HepG2 (cell line): ENCODE results near the gene PDE6C. TPM values are rescaled to one million over a fixed set of nuclear protein-coding genes. Genes with fewer than 3 reads are reported as not detected.

Experiments
- ARID4A ChIP-seq: sonication (generic); formaldehyde crosslinking; IDR thresholded peaks from 2 replicates; pipeline ENCODE4 v1.5.0; 2020; ENCODE audit warnings: mild to moderate bottlenecking, missing genetic modification reagents, borderline replicate concordance
- CAMTA2 ChIP-seq: sonication (generic); formaldehyde crosslinking; IDR thresholded peaks from 2 replicates; pipeline ENCODE4 v1.4.0; 2020; ENCODE audit warnings: mild to moderate bottlenecking, missing genetic modification reagents, borderline replicate concordance
- HNF4A ChIP-seq: sonication (generic); formaldehyde crosslinking; IDR thresholded peaks from 2 replicates; pipeline ENCODE4 v1.4.0; 2020; ENCODE audit warnings: missing genetic modification reagents
- MTF1 ChIP-seq: sonication (generic); formaldehyde crosslinking; IDR thresholded peaks from 2 replicates; pipeline ENCODE4 v1.5.0; 2020; ENCODE audit warnings: missing genetic modification reagents
- MYC ChIP-seq: sonication (generic); formaldehyde crosslinking; IDR thresholded peaks from 2 replicates; pipeline ENCODE4 v1.9.0; 2021; ENCODE audit warnings: missing genetic modification reagents, borderline replicate concordance
- PAF1 ChIP-seq: IDR thresholded peaks from 2 replicates; pipeline ENCODE4 v1.6.1; 2016; ENCODE audit warnings: missing genetic modification reagents, missing compliant biosample characterization
- PHF20 ChIP-seq: sonication (generic); formaldehyde crosslinking; IDR thresholded peaks from 2 replicates; pipeline ENCODE4 v1.5.0; 2020; ENCODE audit warnings: mild to moderate bottlenecking, missing genetic modification reagents
- POGZ ChIP-seq: sonication (generic); formaldehyde crosslinking; IDR thresholded peaks from 2 replicates; pipeline ENCODE4 v1.4.0; 2020; ENCODE audit warnings: mild to moderate bottlenecking, missing genetic modification reagents
- POLR2A ChIP-seq, 2 experiments: IDR thresholded peaks; 2 replicates each; pipeline ENCODE4 v1.6.1; 2011; ENCODE audit warnings: low read depth in 2 of 2, low read length in 2 of 2, mild to moderate bottlenecking in 1 of 2, moderate library complexity in 1 of 2; ENCODE audit not compliant: insufficient read depth in 1 of 2
- POLR2AphosphoS5 ChIP-seq: IDR thresholded peaks from 2 replicates; pipeline ENCODE4 v1.6.1; 2012; ENCODE audit warnings: low read depth, low read length
- RAD21 ChIP-seq: fragments of 450-650 bp; formaldehyde crosslinking; IDR thresholded peaks from 2 replicates; pipeline ENCODE4 v1.5.0; 2020; ENCODE audit warnings: mild to moderate bottlenecking
- SALL1 ChIP-seq: sonication (generic); formaldehyde crosslinking; IDR thresholded peaks from 2 replicates; pipeline ENCODE4 v1.8.0; 2022; ENCODE audit warnings: mild to moderate bottlenecking, missing genetic modification reagents
- STAG1 ChIP-seq: sonication (generic); formaldehyde crosslinking; IDR thresholded peaks from 2 replicates; pipeline ENCODE4 v1.4.0; 2020; ENCODE audit warnings: missing genetic modification reagents
- ZBTB20 ChIP-seq: sonication (generic); formaldehyde crosslinking; IDR thresholded peaks from 2 replicates; pipeline ENCODE4 v1.8.1; 2023; ENCODE audit warnings: missing genetic modification reagents, low read depth, mild to moderate bottlenecking, borderline replicate concordance
- ZC3H4 ChIP-seq: sonication (generic); formaldehyde crosslinking; IDR thresholded peaks from 2 replicates; pipeline ENCODE4 v1.4.0; 2020; ENCODE audit warnings: missing genetic modification reagents, borderline replicate concordance
- ZMAT3 ChIP-seq: sonication (generic); formaldehyde crosslinking; conservative IDR thresholded peaks from 2 replicates; pipeline ENCODE4 v1.7.0; 2021; ENCODE audit warnings: missing genetic modification reagents
- ZNF30 ChIP-seq: sonication (generic); formaldehyde crosslinking; IDR thresholded peaks from 2 replicates; pipeline ENCODE4 v1.5.0; 2020; ENCODE audit warnings: mild to moderate bottlenecking, missing genetic modification reagents
- ZNF546 ChIP-seq: sonication (generic); formaldehyde crosslinking; conservative IDR thresholded peaks from 2 replicates; pipeline ENCODE4 v1.8.1; 2023; ENCODE audit warnings: mild to moderate bottlenecking, missing genetic modification reagents
- ZNF713 ChIP-seq: sonication (generic); formaldehyde crosslinking; IDR thresholded peaks from 2 replicates; pipeline ENCODE4 v1.4.0; 2020; ENCODE audit warnings: mild to moderate bottlenecking, missing genetic modification reagents
- ZNF770 ChIP-seq: sonication (generic); formaldehyde crosslinking; IDR thresholded peaks from 2 replicates; pipeline ENCODE4 v1.5.0; 2020; ENCODE audit warnings: mild to moderate bottlenecking, missing genetic modification reagents
- ZNF83 ChIP-seq: sonication (generic); formaldehyde crosslinking; IDR thresholded peaks from 2 replicates; pipeline ENCODE4 v1.4.0; 2020; ENCODE audit warnings: missing genetic modification reagents, mild to moderate bottlenecking, borderline replicate concordance
- ZNF891 ChIP-seq: sonication (generic); formaldehyde crosslinking; IDR thresholded peaks from 2 replicates; pipeline ENCODE4 v1.5.0; 2020; ENCODE audit warnings: mild to moderate bottlenecking, missing genetic modification reagents
- ZSCAN22 ChIP-seq: sonication (generic); formaldehyde crosslinking; IDR thresholded peaks from 2 replicates; pipeline ENCODE4 v1.4.0; 2020; ENCODE audit warnings: mild to moderate bottlenecking, missing genetic modification reagents
- ZSCAN9 ChIP-seq: IDR thresholded peaks from 2 replicates; pipeline ENCODE4 v1.6.1; 2016; ENCODE audit warnings: borderline replicate concordance
- polyA plus RNA-seq, 8 experiments: library from polyadenylated mRNA; depleted of rRNA in 3 of 8; stranded (reverse) in 7 of 8; unstranded in 1 of 8; fragments of >200 nt; fragmentation: Illumina TruSeq in 4 of 8; extraction: Trizol in 4 of 8; gene quantifications; 2 replicates each; pipeline versions ENCODE4 v1.2.1 to v1.2.3, GENCODE V29; 2011 to 2016; ENCODE audit warnings: low read depth in 4 of 8, missing spikeins in 1 of 8, mixed read lengths in 1 of 8; ENCODE audit not compliant: insufficient read depth in 1 of 8
- total RNA-seq, 5 experiments: library from RNA; depleted of rRNA; stranded (reverse); fragments of >200 nt; fragmentation: Illumina TruSeq; extraction: Trizol; gene quantifications; 2 replicates each; pipeline ENCODE4 v1.2.3, GENCODE V29; 2016; ENCODE audit warnings: low read depth in 1 of 5
- TF ChIP-seq, protein P1 (sequence below): sonication (generic); formaldehyde crosslinking; IDR thresholded peaks from 2 replicates; pipeline ENCODE4 v1.9.0; 2022; ENCODE audit warnings: missing genetic modification reagents, mild to moderate bottlenecking, borderline replicate concordance

Gene PDE6C
- total and polyA plus RNA-seq, 2 of the 13 experiments (the other 11 are each of a cell fraction or from before 2014, with no cell fraction given): 0.64 TPM; not detected in 1

GRCh38 chr10:93596539-93596938 lies 15.8 kb upstream of the PDE6C start (continued):
- TF ChIP-seq CAMTA2 (CRISPR knock-in tag) (no peak), ZNF546 (0 out of 2 replicates have a peak, but pooled peaks have one; percentile 36), PHF20 (CRISPR knock-in tag) (0 out of 2 replicates have a peak, but pooled peaks have one; percentile 26), ZNF713 (no peak), ZNF770 (CRISPR knock-in tag) (no peak), ZNF30 (CRISPR knock-in tag) (no peak), ZSCAN22 (no peak), HNF4A (peak; percentile 51; the same call in 1 of the 2 replicates), ZC3H4 (peak; percentile 86; the same call in 1 of the 2 replicates), RAD21 (CRISPR knock-in tag) (peak; percentile 34; the same call in 1 of the 2 replicates), SALL1 (CRISPR knock-in tag) (0 out of 2 replicates have a peak, but pooled peaks have one; percentile 29), POGZ (CRISPR knock-in tag) (peak; percentile 49; the same call in 1 of the 2 replicates), MYC (no peak), ZNF891 (no peak), ZMAT3 (CRISPR knock-in tag) (0 out of 2 replicates have a peak, but pooled peaks have one; percentile 30), STAG1 (CRISPR knock-in tag) (no peak), POLR2A (IDR thresholded peaks at IDR 0.05; ENCODE audit: insufficient read depth in 1 of 2, low read depth in 2 of 2, low read length in 2 of 2) (peak; percentile 58; a peak in 2 of 4 replicates), ZBTB20 (CRISPR knock-in tag) (no peak), MTF1 (no peak), POLR2AphosphoS5 (peak; percentile 45; the same call in 1 of the 2 replicates), ARID4A (peak; percentile 40; the same call in 1 of the 2 replicates), ZSCAN9 (CRISPR knock-in tag) (no peak), ZNF83 (no peak), PAF1 (CRISPR knock-in tag) (0 out of 2 replicates have a peak, but pooled peaks have one; percentile 61)
- TF ChIP-seq, protein P1, sequence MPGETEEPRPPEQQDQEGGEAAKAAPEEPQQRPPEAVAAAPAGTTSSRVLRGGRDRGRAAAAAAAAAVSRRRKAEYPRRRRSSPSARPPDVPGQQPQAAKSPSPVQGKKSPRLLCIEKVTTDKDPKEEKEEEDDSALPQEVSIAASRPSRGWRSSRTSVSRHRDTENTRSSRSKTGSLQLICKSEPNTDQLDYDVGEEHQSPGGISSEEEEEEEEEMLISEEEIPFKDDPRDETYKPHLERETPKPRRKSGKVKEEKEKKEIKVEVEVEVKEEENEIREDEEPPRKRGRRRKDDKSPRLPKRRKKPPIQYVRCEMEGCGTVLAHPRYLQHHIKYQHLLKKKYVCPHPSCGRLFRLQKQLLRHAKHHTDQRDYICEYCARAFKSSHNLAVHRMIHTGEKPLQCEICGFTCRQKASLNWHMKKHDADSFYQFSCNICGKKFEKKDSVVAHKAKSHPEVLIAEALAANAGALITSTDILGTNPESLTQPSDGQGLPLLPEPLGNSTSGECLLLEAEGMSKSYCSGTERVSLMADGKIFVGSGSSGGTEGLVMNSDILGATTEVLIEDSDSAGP (CRISPR knock-in tag): 0 out of 2 replicates have a peak, but pooled peaks have one; percentile 22
